ENCODE data around the gene KCNT2. TPM values are rescaled to one million over a fixed set of nuclear protein-coding genes. Genes with fewer than 3 reads are reported as not detected.
A peak's percentile ranks its signal among the peaks of the same experiment; 100 is the strongest.

Gene KCNT2
- total RNA-seq, 1 experiment from 2014 or later: not detected

- TF ChIP-seq ZBTB33 (IDR thresholded peaks at IDR 0.05; ENCODE audit: extremely low read depth, insufficient replicate concordance, low read length): no peak
These were observed 126.6 kb downstream of the KCNT2 start (continued) for GRCh38 chr1:196481616-196482015.

- Histone ChIP-seq H3K27ac (ENCODE audit: low read depth, low read length) (no peak overlapping the region), H3K4me2 (ENCODE audit: low read length) (no peak overlapping the region), H3K4me3 (replicated peaks in 1 of 2; ENCODE audit: low read depth in 1 of 2, low read length in 2 of 2) (no peak overlapping the region), H3K36me3 (ENCODE audit: control insufficient read depth in 1 of 2, insufficient read depth in 2 of 2, low read length in 2 of 2) (no peaks in the 10 kb centered on the region), H3K9ac (ENCODE audit: low read length) (no peak overlapping the region), H3K79me2 (ENCODE audit: insufficient read depth, low read length) (no peaks in the 10 kb centered on the region), H3K9me2 (ENCODE audit: insufficient read depth) (no peaks in the 10 kb centered on the region), H3K4me1 (ENCODE audit: control insufficient read depth in 1 of 2, insufficient read depth in 2 of 2, low read length in 2 of 2) (no peaks in the 10 kb centered on the region), H2AFZ (ENCODE audit: low read depth, low read length, poor library complexity, severe bottlenecking) (no peak overlapping the region), H4K20me1 (ENCODE audit: insufficient read depth) (no peaks in the 10 kb centered on the region), H3K27me3 (ENCODE audit: insufficient read depth, low read length) (no peaks in the 10 kb centered on the region), H3K9me3 (ENCODE audit: control insufficient read depth in 1 of 2, insufficient read depth in 1 of 2, low read depth in 1 of 2, low read length in 2 of 2) (no peaks in the 10 kb centered on the region)
- DNase-seq (ENCODE audit: low read depth, low spot score) (no peak), ATAC-seq (peak; percentile 44)
- ChIA-PET RAD21 (ENCODE audit: low non-redundant PET in 1 of 2, low total read pairs in 2 of 2, uncharacterized antibody in 2 of 2, unreplicated experiment in 2 of 2) (no interaction called here), POLR2A (no interaction called here), CTCF (no interaction called here)
- no TSS peak for BruUV-seq (replicated peaks)
- intact Hi-C loops (cut with micrococcal nuclease): no loop called here
- TF ChIP-seq ATF3 (IDR thresholded peaks at IDR 0.05): no peak
- no peak for TF ChIP-seq EZH2 (IDR thresholded peaks at IDR 0.05)
- TF ChIP-seq MAX (IDR thresholded peaks at IDR 0.05): no peak
- 0 out of 6 replicates have a peak, but pooled peaks of 1 of the 3 experiments have one; percentile 13 for TF ChIP-seq CTCF (IDR thresholded peaks at IDR 0.05 in 2 of 3, conservative IDR thresholded peaks at IDR 0.05 in 1 of 3; ENCODE audit: borderline replicate concordance in 1 of 3, insufficient read depth in 1 of 3, low read depth in 2 of 3, low read length in 2 of 3)
- TF ChIP-seq YY1 (IDR thresholded peaks at IDR 0.05; ENCODE audit: extremely low read depth, insufficient replicate concordance, low read depth, low read length): no peak
- no peak for TF ChIP-seq ELF1 (IDR thresholded peaks at IDR 0.05; ENCODE audit: borderline replicate concordance, low read depth)
- TF ChIP-seq ZBTB33 (IDR thresholded peaks at IDR 0.05; ENCODE audit: extremely low read depth, insufficient replicate concordance, low read length): no peak
These were observed 131.0 kb downstream of the KCNT2 start for GRCh38 chr1:196477262-196477661.

Measured in HCT116 (cell line).